GM04504 (cell line): ENCODE data around the gene GRAMD4.

ENCODE experiments used
- DNase-seq: peaks from one replicate; pipeline ENCODE4 v3.0.0-alpha.2; 2012; ENCODE audit warnings: low read depth

GRAMD4 gene

GRCh38 chr22:46672731-46673130 is 52.5 kb downstream of the GRAMD4 start:
- DNase-seq: no peak

DNA sequence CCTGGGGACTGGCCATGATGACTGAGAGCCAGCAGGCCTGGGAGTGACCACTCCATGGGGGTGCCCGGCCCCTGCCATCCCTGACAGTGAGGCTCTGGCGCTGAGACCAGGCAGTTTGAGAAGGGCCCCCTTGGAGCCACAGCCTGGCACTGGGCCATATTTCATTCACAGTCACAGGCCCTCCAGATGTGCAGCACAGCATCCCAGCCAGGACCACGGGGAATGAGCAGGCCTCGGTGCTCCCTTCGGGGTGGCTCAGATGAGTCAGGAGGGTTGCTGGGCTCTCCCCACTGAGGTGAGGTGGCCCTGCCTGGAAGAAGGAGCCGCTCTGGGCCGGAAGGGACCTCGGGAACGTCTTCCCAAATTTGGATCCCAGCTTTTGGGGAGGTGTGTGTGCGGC is 53.0 kb downstream of the GRAMD4 start:
- no peak for DNase-seq

- DNase-seq: no peak
Measured at GRCh38 chr22:46673662-46674236, 53.6 kb downstream of the GRAMD4 start.

GRCh38 chr22:46674367-46674781 is 54.2 kb downstream of the GRAMD4 start:
- DNase-seq: no peak

GRCh38 chr22:46674906-46675305 is 54.7 kb downstream of the GRAMD4 start:
- no peak for DNase-seq

DNA sequence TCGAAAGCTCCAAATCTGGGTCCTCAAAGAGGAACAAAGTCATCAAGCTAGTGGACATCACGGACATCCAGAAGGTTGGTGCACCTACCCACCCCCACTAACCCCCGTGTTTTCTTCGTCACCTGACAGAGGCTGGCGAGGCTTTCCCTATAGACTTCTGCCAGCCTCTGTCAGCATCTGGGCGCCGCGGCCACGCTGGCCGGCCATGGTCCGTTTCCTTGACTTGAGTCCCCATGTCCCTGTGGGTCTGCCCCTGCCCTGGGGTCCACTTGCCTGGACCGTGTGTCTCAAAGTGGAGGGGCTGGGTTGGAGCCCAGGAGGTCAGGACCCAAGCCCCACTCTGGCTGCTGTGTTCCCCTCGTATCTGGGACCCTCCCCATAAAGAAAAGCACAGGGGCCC is 55.3 kb downstream of the GRAMD4 start:
- no peak for DNase-seq

DNA sequence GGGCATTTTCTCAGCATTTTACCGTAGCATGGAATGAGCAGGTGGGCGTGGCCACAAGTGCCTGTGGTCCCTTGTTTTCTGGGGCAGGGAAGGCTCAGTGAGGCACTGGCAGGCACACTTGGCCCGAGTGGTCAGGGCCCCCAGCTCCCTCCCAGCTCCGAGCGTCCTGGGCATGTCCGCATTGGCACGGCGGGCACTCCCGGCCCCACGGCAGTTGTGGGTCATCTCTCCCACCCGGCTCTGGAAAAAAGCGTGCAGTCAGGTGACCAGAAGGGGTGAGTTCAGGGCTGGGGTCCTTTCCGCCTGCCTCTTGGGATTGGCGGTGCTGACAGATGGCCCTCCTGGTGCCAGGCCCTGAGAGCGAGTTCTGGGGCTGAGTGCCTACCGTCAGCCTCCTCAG is 55.8 kb downstream of the GRAMD4 start:
- no peak for DNase-seq

GRCh38 chr22:46676479-46676878 is 56.3 kb downstream of the GRAMD4 start:
- no peak for DNase-seq

DNA sequence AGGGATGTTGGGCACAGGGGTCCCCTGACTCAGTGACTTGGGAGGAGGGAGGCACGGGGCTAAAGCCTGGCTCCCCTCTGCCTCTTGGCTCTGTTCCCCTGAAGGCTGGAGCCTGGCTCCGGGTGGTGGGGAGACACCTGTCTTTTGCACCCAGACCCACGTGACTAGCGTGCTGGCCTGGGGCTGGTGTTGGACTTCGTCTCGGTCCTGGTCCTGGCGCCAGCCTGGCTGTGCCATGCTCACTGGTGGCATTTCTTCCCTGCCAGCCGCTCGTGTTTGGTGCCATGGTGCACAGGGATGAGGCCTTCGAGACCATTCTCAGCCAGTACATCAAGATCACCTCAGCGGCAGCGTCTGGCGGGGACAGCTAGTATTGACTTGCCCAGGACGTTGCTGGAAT is 56.7 kb downstream of the GRAMD4 start:
- no peak for DNase-seq

DNA sequence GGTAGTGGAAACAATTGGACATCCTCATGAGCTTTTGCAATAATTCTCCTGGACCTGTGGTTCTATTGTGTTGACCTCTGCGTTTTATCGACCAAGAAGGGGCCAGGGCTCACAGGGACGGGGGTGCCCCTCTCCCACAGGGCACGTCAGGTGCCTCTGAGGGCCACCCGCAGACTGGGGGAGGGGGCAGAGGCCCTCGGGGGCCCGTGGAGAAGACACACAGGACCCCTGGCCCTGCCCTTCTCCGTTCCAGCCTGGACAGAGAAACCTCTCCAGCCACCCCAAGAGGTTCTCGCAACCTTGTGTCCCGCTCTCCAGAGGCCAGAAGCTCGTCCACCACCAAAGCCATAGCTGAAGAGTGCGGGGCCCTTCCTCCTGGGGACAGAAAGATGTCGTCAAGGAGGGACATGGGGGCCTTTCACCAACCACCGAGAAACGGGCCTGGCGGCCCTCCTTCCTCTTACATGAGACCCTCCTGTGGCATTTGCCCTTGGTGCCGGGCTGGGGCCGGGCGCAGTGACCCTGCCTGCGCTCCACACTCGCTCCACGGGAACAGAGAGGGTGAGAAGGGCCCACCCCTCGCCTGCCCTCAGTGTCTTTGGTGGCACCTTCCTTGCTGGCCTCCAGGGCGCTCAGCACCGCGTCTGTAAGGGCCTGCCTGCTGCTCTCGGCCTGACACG is 57.3 kb downstream of the GRAMD4 start:
- DNase-seq: no peak

GRCh38 chr22:46678003-46678657 is 57.9 kb downstream of the GRAMD4 start:
- DNase-seq: no peak

DNA sequence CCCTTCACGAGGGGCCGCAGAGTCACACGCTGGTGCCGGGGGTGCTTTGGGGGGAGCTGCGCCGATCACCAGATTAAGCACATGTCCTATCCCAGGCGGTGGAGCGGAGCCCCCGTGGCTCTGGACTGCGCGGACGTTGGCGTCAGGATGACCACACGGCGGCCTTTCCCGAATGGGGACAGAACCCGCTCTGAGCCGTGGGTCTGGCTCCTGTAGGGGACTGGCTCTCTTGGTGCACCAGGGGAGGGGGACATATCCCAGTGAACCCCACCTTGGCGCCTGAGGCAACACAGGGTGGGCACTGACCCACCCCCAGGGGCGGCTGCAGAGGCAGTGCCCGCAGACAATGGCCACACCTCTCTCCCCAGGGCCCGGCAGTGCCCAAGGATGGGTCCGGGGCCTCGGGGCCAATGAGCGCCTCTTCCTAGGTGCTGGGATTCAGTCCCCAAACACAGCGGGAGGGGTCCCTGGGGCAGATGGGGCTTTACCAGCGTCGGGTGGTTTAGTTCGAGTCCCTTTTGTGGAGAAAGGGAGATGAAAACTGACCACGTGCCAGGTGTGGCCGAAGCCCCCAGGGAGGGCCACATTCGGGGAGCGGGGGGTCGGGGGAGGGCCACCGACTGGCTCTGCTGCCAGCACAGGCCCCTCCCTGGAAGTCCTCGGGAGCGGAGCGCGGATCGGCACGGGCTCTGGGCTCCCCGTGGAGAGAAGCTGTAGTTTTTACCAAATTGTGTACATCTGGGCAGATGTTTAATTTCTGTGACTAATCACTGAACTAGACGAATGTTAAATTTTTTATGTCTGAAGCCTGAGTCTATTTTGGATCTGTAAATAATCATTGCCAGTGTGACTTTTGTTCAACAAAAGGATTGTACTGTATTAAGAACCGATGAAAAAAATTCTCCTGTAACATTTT is 58.9 kb downstream of the GRAMD4 start:
- DNase-seq: peak; percentile 4

- DNase-seq: no peak
Measured at GRCh38 chr22:46679706-46680269, 59.6 kb downstream of the GRAMD4 start.

- no peak for DNase-seq
Measured at GRCh38 chr22:46681010-46681409, 60.8 kb downstream of the GRAMD4 start.

GRCh38 chr22:46682011-46682731 is 62.0 kb downstream of the GRAMD4 start:
- DNase-seq: no peak

DNA sequence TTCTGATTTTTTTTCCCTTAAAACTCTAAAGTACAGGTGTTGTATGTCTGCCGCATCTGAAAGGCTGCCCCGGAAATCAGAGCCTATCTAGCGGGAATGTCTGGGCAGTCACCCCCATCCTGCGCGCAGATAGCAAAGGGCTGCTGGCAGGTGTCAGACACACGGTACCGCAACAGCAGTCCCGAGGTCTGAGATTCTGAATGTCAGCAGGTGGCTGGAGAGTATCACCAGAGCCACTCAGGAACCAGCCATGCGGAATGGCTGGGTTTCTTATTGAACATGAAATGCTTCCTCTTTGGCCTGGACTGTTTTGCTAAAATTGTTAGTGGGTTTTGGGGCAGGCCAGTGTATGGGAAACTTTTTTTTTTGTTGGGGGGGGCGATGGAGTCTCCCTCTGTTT is 64.5 kb downstream of the GRAMD4 start:
- no peak for DNase-seq

GRCh38 chr22:46686221-46687047 is 66.2 kb downstream of the GRAMD4 start:
- no peak for DNase-seq

GRCh38 chr22:46687048-46687444 is 66.9 kb downstream of the GRAMD4 start:
- DNase-seq: no peak

DNA sequence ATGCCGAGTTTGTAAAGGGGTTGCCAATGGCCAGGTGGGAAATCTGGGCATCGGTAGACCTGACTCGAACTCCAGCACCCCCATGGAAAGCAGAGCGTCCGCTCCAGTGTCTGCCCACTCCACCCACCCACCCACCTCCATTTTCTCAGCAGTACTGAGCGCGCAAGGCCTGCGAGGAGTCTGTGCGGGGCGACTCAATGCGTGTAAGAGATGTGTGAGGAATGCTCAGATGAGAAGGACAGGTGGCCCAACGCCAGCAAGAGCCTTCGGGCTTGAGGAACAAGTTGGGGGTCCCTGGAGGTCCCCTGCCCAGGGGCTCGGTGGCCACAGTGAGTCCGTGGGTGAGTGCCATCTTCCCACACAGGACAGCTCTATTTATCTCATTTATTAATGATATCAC is 67.3 kb downstream of the GRAMD4 start:
- DNase-seq: no peak

GRCh38 chr22:46688949-46689348 is 68.8 kb downstream of the GRAMD4 start:
- DNase-seq: no peak

- DNase-seq: no peak
Measured at GRCh38 chr22:46690146-46690545, 70.0 kb downstream of the GRAMD4 start.
